Measurements from ENCODE around the gene CCSER2. TPM values are rescaled to one million over a fixed set of nuclear protein-coding genes. Genes with fewer than 3 reads are reported as not detected.

CCSER2 gene
- total RNA-seq, 1 donor: 40.8 TPM

DNA sequence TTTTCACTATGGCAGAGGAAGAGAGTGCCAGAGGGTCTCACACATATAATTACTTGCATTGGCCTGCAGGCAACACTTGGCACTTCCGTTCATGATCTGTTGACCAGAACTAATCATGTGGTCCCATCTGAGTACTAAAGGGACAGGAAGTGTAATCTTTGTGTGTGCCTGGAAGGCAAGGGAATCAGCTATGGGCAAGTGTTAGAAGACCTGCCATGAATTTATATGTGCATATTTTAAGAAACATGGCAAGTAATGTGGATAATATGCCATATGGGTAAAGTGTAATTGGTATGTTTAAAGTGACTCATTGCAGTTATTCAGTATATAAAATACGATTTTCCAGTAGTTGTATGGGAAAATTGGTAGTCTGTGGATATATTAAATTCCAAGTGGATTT is 46.1 kb downstream of the CCSER2 start:
- DNase-seq (ENCODE audit: low read depth): no peak
- H3K4me3 ChIP-seq (ENCODE audit: low read depth, low read length): no peak overlapping the region
- TF ChIP-seq, protein P1, sequence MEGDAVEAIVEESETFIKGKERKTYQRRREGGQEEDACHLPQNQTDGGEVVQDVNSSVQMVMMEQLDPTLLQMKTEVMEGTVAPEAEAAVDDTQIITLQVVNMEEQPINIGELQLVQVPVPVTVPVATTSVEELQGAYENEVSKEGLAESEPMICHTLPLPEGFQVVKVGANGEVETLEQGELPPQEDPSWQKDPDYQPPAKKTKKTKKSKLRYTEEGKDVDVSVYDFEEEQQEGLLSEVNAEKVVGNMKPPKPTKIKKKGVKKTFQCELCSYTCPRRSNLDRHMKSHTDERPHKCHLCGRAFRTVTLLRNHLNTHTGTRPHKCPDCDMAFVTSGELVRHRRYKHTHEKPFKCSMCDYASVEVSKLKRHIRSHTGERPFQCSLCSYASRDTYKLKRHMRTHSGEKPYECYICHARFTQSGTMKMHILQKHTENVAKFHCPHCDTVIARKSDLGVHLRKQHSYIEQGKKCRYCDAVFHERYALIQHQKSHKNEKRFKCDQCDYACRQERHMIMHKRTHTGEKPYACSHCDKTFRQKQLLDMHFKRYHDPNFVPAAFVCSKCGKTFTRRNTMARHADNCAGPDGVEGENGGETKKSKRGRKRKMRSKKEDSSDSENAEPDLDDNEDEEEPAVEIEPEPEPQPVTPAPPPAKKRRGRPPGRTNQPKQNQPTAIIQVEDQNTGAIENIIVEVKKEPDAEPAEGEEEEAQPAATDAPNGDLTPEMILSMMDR (IDR thresholded peaks at IDR 0.05; ENCODE audit: insufficient read depth, low read length): no peak

DNA sequence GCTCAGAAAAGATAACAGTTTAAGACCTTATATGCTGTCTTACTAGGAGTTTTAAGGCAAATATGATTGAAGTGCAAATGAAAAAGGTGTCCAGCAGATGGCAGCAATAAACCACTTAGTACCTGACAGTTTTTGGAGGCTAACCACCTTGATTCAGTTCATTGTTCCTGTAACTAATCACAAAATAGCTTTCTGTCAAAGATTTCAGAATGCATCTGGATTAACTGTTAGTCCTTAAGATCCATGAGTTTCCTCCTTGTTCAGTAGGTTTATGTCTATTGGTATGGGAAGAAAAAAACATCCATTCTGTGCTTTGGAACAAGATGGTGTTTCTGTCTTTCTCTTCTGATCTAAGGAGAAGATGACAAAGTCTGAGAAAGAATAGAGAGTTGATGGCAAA is 46.6 kb downstream of the CCSER2 start:
- no peak overlapping the region for H3K4me3 ChIP-seq (ENCODE audit: low read depth, low read length)
- peak; percentile 81 for DNase-seq (ENCODE audit: low read depth)
- TF ChIP-seq, protein P1 (IDR thresholded peaks at IDR 0.05; ENCODE audit: insufficient read depth, low read length): peak; percentile 69

DNA sequence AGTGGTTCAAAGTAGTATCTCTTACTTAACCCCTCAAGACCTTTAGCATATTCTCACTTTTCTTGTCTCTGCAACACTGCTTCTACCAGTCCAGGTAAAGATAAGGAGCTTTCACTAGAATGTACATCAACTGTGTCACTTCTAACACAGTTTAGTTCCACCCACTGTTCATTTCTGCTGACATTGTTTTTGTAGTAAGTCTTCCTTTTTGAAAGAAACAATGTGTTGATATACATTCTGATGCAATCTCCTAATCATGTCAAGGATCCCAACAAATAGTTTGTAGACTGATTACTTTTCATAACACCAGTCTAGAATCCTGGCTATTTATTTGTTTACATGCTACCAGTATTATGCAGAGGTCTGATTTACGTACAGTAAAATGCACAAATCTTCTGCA is 47.5 kb downstream of the CCSER2 start:
- H3K4me3 ChIP-seq (ENCODE audit: low read depth, low read length): no peak overlapping the region
- TF ChIP-seq, protein P1 (IDR thresholded peaks at IDR 0.05; ENCODE audit: insufficient read depth, low read length): no peak
- no peak for DNase-seq (ENCODE audit: low read depth)

DNA sequence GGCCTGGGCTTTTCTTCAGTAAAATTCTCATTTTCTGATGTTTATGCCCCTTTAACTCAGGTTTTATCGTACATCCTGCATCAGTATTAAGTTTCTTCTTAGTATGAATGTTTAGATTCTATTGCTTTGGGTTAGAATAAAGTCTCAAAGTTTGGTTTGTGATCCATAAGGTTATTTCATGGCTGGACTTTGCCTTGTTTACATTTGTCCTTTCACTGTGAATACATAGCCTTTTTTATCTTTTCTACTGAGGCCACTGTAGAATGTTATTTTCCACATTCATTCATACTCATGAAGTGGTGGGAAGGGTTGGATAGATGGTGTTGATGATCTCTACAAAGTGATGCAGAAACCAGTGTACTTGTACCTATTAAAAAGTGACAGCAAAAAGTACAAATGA is 59.8 kb downstream of the CCSER2 start:
- DNase-seq (ENCODE audit: low read depth): no peak
- TF ChIP-seq, protein P1 (IDR thresholded peaks at IDR 0.05; ENCODE audit: insufficient read depth, low read length): no peak
- H3K4me3 ChIP-seq (ENCODE audit: low read depth, low read length): no peak overlapping the region

DNA sequence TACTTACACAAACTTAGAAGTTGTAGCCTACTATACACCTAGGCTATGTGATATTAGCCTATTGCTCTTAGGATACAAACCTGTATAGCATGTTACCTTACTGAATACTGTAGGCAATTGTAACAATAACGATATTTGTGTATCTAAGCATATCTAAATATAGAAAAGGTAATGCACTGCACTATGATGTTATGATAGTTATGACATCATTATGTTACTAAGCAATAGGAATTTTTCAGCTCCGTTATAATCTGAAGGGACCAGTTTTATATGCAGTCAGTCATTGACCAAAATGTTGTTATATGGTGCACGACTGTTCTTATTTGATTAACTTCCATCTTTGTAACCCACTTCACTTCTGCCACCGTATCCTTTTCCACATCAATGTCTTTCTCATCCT is 62.0 kb downstream of the CCSER2 start:
- no peak for DNase-seq (ENCODE audit: low read depth)
- TF ChIP-seq, protein P1 (IDR thresholded peaks at IDR 0.05; ENCODE audit: insufficient read depth, low read length): no peak
- no peak overlapping the region for H3K4me3 ChIP-seq (ENCODE audit: low read depth, low read length)

DNA sequence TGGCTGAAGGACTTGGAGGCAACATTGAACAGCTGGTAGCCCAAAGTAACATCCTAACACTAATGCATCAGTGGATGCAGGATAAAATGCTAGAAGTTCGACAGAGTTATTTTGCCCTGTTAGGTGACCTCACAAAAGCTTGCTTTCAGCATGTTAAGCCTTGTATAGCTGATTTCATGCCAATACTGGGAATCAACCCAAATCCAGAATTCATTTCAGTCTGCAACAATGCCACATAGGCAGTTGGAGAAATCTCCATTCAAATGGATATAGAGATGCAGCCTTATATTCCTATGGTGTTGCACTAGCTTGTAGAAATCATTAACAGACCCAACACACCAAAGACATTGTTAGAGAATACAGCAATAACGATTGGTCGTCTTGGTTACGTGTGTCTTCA is 62.9 kb downstream of the CCSER2 start:
- H3K4me3 ChIP-seq (ENCODE audit: low read depth, low read length): no peak overlapping the region
- peak; percentile 66 for DNase-seq (ENCODE audit: low read depth)
- TF ChIP-seq, protein P1 (IDR thresholded peaks at IDR 0.05; ENCODE audit: insufficient read depth, low read length): no peak

DNA sequence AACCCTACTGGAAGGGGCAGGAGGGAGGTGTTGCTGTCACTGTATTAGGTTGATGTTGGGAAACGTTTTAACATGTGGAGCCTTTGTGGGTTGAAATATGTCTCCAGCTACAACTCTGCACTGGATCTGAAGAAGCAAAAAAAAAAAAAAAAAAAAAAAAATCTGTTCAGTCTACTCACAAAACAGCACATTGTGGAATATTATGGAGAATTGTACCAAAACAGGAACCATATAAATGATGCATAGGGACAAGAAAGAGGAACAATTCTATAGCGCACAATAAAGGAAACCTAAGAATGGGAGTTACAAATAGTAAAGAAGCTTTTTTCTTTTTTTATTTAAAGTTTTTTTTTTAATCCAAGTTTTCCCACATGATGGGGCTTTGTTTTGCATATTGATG is 63.8 kb downstream of the CCSER2 start:
- TF ChIP-seq, protein P1 (IDR thresholded peaks at IDR 0.05; ENCODE audit: insufficient read depth, low read length): no peak
- no peak overlapping the region for H3K4me3 ChIP-seq (ENCODE audit: low read depth, low read length)
- DNase-seq (ENCODE audit: low read depth): no peak
